ENCODE measurements around the gene PRKAB2.

The PRKAB2 gene

DNA sequence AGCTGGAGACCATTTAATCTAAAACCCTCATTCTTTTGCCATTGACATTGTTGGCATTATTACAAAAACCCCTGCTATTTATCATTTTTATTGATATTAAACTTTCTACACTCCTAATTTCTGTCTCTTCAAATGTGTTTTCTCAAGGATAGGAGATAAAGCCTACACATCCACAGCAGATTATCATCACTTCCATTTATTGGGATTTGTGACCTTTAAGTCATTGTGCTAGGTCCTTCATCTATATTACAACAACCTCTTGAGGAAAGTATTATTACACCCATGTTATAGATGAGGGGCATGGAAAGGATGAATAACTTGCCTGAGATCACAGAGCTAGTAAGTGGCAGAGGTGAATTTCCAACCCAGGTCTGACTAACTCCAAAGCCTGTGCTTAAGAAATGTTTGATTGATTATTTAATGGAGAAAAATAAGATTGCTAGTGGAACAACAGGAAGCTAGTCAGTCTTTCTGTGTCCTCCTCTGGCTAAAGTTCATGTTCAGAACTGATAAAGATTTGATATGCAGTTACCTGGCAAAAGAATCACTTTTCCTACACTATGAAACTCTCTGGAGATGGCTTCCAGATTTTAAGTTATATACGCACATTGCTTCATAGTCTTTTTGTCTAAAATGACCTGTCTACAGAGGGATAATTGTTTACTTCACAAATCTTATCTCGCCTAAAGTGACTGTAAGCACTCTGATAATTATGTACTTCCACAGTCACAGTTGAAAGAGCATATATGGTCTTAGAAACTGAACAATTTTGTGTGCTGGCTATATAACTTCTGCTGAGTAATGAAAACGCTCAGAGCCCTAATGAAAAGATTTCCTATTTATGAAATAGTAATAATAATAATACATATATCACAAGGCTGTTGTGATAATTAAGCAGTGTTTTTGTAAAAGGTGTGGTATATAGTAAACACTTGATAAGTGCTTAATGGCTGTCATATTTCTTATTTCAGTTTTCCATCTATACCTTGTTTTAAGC is 37.9 kb upstream of the PRKAB2 start:
- Histone ChIP-seq H3K79me2 (ENCODE audit: insufficient read depth, low read length) (no peaks in the 10 kb centered on the region), H3K4me2 (ENCODE audit: insufficient read depth, low read length) (no peak overlapping the region), H3K9me3 (ENCODE audit: insufficient read depth, low read length, severe bottlenecking) (no peaks in the 10 kb centered on the region), H3K4me1 (ENCODE audit: insufficient read depth, low read length) (no peaks in the 10 kb centered on the region), H2AFZ (ENCODE audit: low read depth, low read length) (no peak overlapping the region; the same call in 1 of the 2 replicates), H3K4me3 (ENCODE audit: low read depth in 1 of 2, low read length in 2 of 2) (no peak overlapping the region), H3K27ac (ENCODE audit: low read length) (no peak overlapping the region), H4K20me1 (ENCODE audit: insufficient read depth, low read length) (no peaks in the 10 kb centered on the region), H3K27me3 (ENCODE audit: insufficient read depth, low read length, poor library complexity) (no peaks in the 10 kb centered on the region), H3K9ac (ENCODE audit: low read depth, low read length) (no peak overlapping the region), H3K36me3 (ENCODE audit: insufficient read depth, low read length) (no peaks in the 10 kb centered on the region)
- no peak for ATAC-seq (ENCODE audit: insufficient read depth, low read depth)
- no peak for DNase-seq
- no peak for TF ChIP-seq EZH2 (IDR thresholded peaks at IDR 0.05; ENCODE audit: borderline replicate concordance, low read depth, low read length, severe bottlenecking)
- TF ChIP-seq, protein P1, sequence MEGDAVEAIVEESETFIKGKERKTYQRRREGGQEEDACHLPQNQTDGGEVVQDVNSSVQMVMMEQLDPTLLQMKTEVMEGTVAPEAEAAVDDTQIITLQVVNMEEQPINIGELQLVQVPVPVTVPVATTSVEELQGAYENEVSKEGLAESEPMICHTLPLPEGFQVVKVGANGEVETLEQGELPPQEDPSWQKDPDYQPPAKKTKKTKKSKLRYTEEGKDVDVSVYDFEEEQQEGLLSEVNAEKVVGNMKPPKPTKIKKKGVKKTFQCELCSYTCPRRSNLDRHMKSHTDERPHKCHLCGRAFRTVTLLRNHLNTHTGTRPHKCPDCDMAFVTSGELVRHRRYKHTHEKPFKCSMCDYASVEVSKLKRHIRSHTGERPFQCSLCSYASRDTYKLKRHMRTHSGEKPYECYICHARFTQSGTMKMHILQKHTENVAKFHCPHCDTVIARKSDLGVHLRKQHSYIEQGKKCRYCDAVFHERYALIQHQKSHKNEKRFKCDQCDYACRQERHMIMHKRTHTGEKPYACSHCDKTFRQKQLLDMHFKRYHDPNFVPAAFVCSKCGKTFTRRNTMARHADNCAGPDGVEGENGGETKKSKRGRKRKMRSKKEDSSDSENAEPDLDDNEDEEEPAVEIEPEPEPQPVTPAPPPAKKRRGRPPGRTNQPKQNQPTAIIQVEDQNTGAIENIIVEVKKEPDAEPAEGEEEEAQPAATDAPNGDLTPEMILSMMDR (IDR thresholded peaks at IDR 0.05; ENCODE audit: borderline replicate concordance, extremely low read depth, low read length, poor library complexity, severe bottlenecking), result no peak

GRCh38 chr1:147208619-147209018 is 36.3 kb upstream of the PRKAB2 start:
- H3K9me3 ChIP-seq (ENCODE audit: insufficient read depth, low read length, severe bottlenecking), result no peaks in the 10 kb centered on the region
- H3K27me3 ChIP-seq (ENCODE audit: insufficient read depth, low read length, poor library complexity), result no peaks in the 10 kb centered on the region
- ATAC-seq (ENCODE audit: insufficient read depth, low read depth) (no peak), DNase-seq (no peak)
- H3K4me2 ChIP-seq (ENCODE audit: insufficient read depth, low read length), result no peak overlapping the region
- H3K27ac ChIP-seq (ENCODE audit: low read length), result no peak overlapping the region
- H3K4me3 ChIP-seq (ENCODE audit: low read depth in 1 of 2, low read length in 2 of 2), result no peak overlapping the region
- no peaks in the 10 kb centered on the region for H3K36me3 ChIP-seq (ENCODE audit: insufficient read depth, low read length)
- TF ChIP-seq, protein P1 (IDR thresholded peaks at IDR 0.05; ENCODE audit: borderline replicate concordance, extremely low read depth, low read length, poor library complexity, severe bottlenecking), result no peak
- no peak overlapping the region for H2AFZ ChIP-seq (ENCODE audit: low read depth, low read length)
- no peak overlapping the region for H3K9ac ChIP-seq (ENCODE audit: low read depth, low read length)
- H3K4me1 ChIP-seq (ENCODE audit: insufficient read depth, low read length), result no peaks in the 10 kb centered on the region
- no peaks in the 10 kb centered on the region for H3K79me2 ChIP-seq (ENCODE audit: insufficient read depth, low read length)
- H4K20me1 ChIP-seq (ENCODE audit: insufficient read depth, low read length), result no peaks in the 10 kb centered on the region

GRCh38 chr1:147207192-147207591 is 34.9 kb upstream of the PRKAB2 start:
- no peak for ATAC-seq (ENCODE audit: insufficient read depth, low read depth)
- Histone ChIP-seq H3K79me2 (ENCODE audit: insufficient read depth, low read length) (no peaks in the 10 kb centered on the region), H3K27me3 (ENCODE audit: insufficient read depth, low read length, poor library complexity) (no peaks in the 10 kb centered on the region), H3K4me2 (ENCODE audit: insufficient read depth, low read length) (no peak overlapping the region), H3K9me3 (ENCODE audit: insufficient read depth, low read length, severe bottlenecking) (no peaks in the 10 kb centered on the region), H2AFZ (ENCODE audit: low read depth, low read length) (no peak overlapping the region), H4K20me1 (ENCODE audit: insufficient read depth, low read length) (no peaks in the 10 kb centered on the region), H3K27ac (ENCODE audit: low read length) (no peak overlapping the region), H3K4me3 (ENCODE audit: low read depth in 1 of 2, low read length in 2 of 2) (no peak overlapping the region), H3K9ac (ENCODE audit: low read depth, low read length) (no peak overlapping the region), H3K4me1 (ENCODE audit: insufficient read depth, low read length) (no peaks in the 10 kb centered on the region), H3K36me3 (ENCODE audit: insufficient read depth, low read length) (no peaks in the 10 kb centered on the region)
- no peak for DNase-seq
- TF ChIP-seq, protein P1 (IDR thresholded peaks at IDR 0.05; ENCODE audit: borderline replicate concordance, extremely low read depth, low read length, poor library complexity, severe bottlenecking), result no peak
